Small intestine (tissue), 7 donors: ENCODE data around the gene TSC2. TPM values are rescaled to one million over a fixed set of nuclear protein-coding genes. Genes with fewer than 3 reads are reported as not detected.
A peak's percentile ranks its signal among the peaks of the same experiment; 100 is the strongest.

Experiments used
- DNase-seq, 2 donors: peaks; one replicate each; pipeline versions ENCODE4 v3.0.0 to v3.0.0-alpha.2; 2013
- FAIRE-seq: peaks from 2 replicates; lab custom pipeline; 2012; peaks lifted over from hg19 to GRCh38; lab: Jason Lieb, UNC
- H3K27ac ChIP-seq, 3 donors: one replicate each; pipeline ENCODE4 v1.5.1; 2013; ENCODE audit warnings: low read length in 2 of 3, mild to moderate bottlenecking in 2 of 3, control low read depth in 1 of 3, inconsistent platforms in 1 of 3, low read depth in 1 of 3, moderate library complexity in 1 of 3
- H3K27me3 ChIP-seq, 3 donors: one replicate each; pipeline ENCODE4 v1.6.1; 2013; ENCODE audit warnings: low read length in 3 of 3, inconsistent platforms in 1 of 3; ENCODE audit not compliant: control insufficient read depth in 3 of 3, insufficient read depth in 3 of 3
- H3K36me3 ChIP-seq, 3 donors: one replicate each; pipeline ENCODE4 v1.6.1; 2013; ENCODE audit warnings: low read length in 3 of 3, inconsistent platforms in 1 of 3, low read depth in 1 of 3, mild to moderate bottlenecking in 1 of 3, moderate library complexity in 1 of 3; ENCODE audit not compliant: control insufficient read depth in 3 of 3, insufficient read depth in 2 of 3
- H3K4me1 ChIP-seq, 3 donors: one replicate each; pipeline ENCODE4 v1.6.1; 2013; ENCODE audit warnings: low read length in 2 of 3, inconsistent platforms in 1 of 3, low read depth in 1 of 3, mild to moderate bottlenecking in 1 of 3, moderate library complexity in 1 of 3; ENCODE audit not compliant: control insufficient read depth in 3 of 3, insufficient read depth in 2 of 3
- H3K4me3 ChIP-seq, 3 donors: one replicate each; pipeline ENCODE4 v1.5.1; 2013; ENCODE audit warnings: low read length in 3 of 3, control low read depth in 1 of 3, inconsistent platforms in 1 of 3, low read depth in 1 of 3, mild to moderate bottlenecking in 1 of 3, moderate library complexity in 1 of 3
- H3K9me3 ChIP-seq, 2 donors: one replicate each; pipeline ENCODE4 v1.6.1; 2013; ENCODE audit warnings: low read depth in 1 of 2, low read length in 1 of 2; ENCODE audit not compliant: control insufficient read depth in 2 of 2, insufficient read depth in 1 of 2
- whole genome bisulfite sequencing, 3 donors: extraction: QIAGEN DNeasy Blood & Tissue Kit; methylation state at CpG; one replicate each; pipeline ENCODE4 v1.1.7; 2013; 5-methylcytosine and 5-hydroxymethylcytosine counted together
- polyA plus RNA-seq, 4 donors: library from polyadenylated mRNA; stranded (reverse) in 3 of 4; unstranded in 1 of 4; fragments of 200-250 nt in 3 of 4; fragments of 120-200 nt in 1 of 4; gene quantifications; one replicate each; pipeline versions ENCODE4 v1.2.1 to v1.2.3, GENCODE V29; 2013
- donor health status: healthy with polysubstance abuse.
- donor health status: control.
- donor health status: control.
- donor health status: Bipolar disorder and iron deficiency.
- donor health status: healthy.

Gene TSC2
- polyA plus RNA-seq, 4 donors = 35.1 to 75.9 (median 60.1) TPM

DNA sequence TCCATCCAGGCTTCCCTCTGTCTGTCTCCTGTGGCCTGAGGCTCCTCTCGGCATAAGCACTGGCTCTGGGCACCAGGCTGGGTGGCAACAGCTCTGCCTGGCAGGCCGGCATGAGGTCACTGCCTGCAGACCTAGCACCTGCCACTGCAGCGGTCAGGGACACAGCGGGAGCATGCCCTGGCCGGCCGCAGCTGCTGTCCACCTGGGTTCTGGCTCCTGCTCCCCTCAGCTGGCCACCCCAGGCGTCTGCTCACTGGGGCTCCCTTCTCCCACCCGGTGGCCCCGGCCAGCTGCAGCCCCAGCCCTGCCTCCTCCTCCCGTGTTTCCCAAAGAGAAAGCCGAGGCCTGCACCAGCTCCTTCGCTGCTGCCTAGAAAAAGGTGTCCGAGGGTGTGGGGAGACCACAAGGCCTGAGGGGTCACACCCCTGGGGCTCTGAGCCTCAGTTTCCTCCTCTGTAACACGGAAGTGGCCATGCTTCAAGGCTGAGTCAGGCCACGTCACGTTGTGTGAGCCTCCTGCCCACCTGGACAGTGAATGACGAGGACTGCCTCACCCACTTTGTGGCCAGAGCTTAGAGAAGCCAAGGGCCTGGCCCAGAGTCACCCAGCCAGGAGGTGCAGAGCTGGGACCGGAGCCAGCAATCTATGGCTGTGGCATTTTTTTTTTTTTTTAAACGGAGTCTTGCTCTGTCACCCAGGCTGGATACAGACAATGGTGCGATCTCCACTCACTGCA is 6.8 kb upstream of the TSC2 start:
- Histone ChIP-seq H3K4me3 (no peak overlapping the region), H3K27me3 (no peaks in the 10 kb centered on the region), H3K9me3 (no peaks in the 10 kb centered on the region), H3K4me1 (peaks cover 0 to 59% (median 0%) of the 10 kb centered on the region in 3 donors), H3K36me3 (peaks cover 0 to 84% (median 0%) of the 10 kb centered on the region in 3 donors), H3K27ac (peak overlapping the region in 2 of 3 donors; percentile 1 to 87)
- 64 to 78% (median 69%) methylated on average over 19 to 20 of the region's 20 CpGs for WGBS, 3 donors
- DNase-seq = peak in 1 of 2 donors; percentile 37
- no peak for FAIRE-seq

DNA sequence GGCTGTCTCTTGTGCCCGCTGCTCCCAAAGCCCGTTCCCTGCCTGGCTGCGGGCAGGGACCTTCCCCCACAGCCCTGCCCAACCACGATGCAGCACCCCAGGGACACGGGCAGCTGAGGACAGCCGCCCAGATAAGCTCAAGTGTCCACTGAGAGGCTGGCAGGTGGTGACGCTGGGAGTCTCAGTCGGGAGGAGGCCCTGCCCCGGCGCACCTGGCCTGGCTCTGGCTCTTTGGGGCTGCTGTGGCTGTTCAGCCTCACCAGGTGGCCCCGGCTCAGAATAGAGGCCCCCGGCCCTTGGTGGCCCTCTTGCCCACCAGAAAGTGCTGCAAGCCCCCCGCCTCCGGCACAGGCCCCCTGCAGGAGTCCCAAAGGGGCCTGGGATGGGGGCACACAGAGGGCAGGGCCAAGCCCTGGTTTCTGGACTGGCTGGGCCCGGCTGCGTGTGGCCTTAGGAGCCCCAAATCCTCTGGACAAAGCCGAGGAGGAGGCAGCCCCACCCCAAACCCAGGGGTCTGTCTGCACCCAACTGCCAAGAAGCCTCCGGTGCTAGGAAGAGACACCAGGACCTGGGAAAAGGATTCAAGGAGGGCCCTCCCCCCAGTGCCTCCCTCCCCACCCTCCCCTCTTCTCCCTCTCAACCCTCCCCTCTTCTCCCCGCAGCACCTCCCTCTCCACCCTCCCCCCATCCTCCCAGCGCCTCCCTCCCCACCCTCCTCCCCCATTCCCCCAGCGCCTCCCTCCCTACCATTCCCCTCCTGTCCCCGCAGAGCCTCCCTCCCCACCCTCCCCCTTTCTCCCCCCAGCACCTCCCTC is 5.4 kb upstream of the TSC2 start:
- no peak overlapping the region for H3K4me3 ChIP-seq
- DNase-seq (no peak), FAIRE-seq (no peak)
- no peaks in the 10 kb centered on the region for H3K27me3 ChIP-seq
- WGBS, 3 donors = 53 to 77% (median 66%) methylated on average over 13 to 22 of the region's 22 CpGs
- peaks cover 0 to 49% (median 0%) of the 10 kb centered on the region in 3 donors for H3K4me1 ChIP-seq
- peak overlapping the region; percentile 25 to 46 (median 45) for H3K27ac ChIP-seq
- no peaks in the 10 kb centered on the region for H3K9me3 ChIP-seq
- H3K36me3 ChIP-seq = peaks cover 0 to 75% (median 0%) of the 10 kb centered on the region in 3 donors

DNA sequence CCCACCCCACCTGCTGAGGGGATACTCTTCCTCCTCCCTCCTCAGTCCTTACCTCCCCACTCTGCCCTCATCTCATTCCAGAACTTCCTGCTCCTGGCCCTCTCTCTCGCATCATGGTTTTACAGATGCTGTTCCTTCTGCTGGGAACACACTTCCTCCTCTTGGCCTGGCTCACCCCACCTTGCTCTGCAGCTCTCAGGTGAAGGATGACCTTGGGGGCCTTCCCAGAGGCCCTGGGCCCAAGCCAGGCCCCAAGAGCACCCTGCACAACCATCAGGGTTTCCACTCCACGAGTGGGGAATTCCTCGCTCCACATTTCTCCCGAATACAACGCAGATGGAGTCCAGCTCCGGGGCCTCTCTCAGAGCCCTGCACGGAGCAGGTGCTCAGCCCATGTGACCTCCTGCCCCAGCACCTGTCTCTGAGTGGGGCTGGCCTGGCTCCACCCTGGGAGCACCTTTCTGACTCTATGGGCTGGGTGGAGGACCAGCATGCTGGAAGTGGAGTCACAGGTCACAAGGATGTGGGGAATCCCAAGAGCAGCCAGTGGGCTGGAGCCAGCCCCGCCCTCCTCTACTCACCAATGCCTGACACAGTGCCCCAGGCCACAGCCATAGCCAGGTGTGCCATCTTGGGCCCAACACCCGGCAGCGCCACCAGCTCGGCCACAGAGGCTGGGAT is 4.7 kb upstream of the TSC2 start:
- Histone ChIP-seq H3K27me3 (no peaks in the 10 kb centered on the region), H3K36me3 (peaks cover 0 to 68% (median 0%) of the 10 kb centered on the region in 3 donors), H3K4me1 (peaks cover 0 to 42% (median 0%) of the 10 kb centered on the region in 3 donors), H3K4me3 (no peak overlapping the region), H3K27ac (peak overlapping the region in 2 of 3 donors; percentile 12 to 22), H3K9me3 (no peaks in the 10 kb centered on the region)
- 60 to 74% (median 64%) methylated on average over 11 of the region's 11 CpGs for WGBS, 3 donors
- DNase-seq = peak in 1 of 2 donors; percentile 37
- no peak for FAIRE-seq

DNA sequence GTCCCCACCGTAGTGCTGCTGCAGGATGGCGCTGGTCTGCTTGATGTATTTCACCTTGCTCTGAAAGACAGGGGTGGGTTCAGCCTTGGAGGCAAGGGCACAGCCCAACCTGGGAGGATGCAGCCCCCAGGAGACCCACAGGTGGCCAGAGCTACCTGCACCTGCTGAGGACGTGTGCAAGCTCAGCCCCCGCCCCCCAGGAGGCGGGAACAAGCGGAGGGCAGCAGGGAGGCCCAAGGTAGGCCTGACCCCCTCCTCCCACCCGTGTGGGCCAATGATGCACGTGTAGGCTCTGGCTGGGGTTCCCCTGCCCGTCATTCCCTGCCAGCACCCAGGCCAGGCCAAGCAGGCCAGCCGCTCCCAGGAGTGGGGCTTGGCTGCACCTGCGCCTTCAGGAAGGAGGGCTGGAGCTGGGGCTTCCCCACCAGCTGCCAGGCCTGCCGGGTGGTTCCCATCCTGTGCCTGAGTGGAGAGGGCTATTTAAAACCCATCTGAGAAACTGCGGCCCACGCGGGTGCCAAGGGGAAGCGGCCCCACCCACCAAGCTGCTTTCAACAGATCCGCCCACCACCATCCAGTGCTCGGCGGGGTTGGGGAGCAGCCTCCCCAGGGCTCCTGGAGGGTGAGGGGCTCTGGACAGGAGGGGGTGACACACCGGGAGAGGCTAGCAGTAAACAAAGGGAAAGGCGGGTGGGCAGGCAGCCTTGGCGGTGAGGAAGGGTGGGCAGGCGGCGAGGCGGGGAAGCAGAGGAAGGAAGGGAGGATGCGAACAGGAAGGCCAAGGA is 3.9 kb upstream of the TSC2 start:
- Histone ChIP-seq H3K9me3 (no peaks in the 10 kb centered on the region), H3K27ac (peak overlapping the region in 1 of 3 donors; percentile 22), H3K27me3 (no peaks in the 10 kb centered on the region), H3K36me3 (peaks cover 0 to 62% (median 0%) of the 10 kb centered on the region in 3 donors), H3K4me1 (peaks cover 0 to 43% (median 0%) of the 10 kb centered on the region in 3 donors), H3K4me3 (no peak overlapping the region)
- 50 to 56% (median 54%) methylated on average over 26 of the region's 26 CpGs for WGBS, 3 donors
- no peak for FAIRE-seq
- DNase-seq = no peak

DNA sequence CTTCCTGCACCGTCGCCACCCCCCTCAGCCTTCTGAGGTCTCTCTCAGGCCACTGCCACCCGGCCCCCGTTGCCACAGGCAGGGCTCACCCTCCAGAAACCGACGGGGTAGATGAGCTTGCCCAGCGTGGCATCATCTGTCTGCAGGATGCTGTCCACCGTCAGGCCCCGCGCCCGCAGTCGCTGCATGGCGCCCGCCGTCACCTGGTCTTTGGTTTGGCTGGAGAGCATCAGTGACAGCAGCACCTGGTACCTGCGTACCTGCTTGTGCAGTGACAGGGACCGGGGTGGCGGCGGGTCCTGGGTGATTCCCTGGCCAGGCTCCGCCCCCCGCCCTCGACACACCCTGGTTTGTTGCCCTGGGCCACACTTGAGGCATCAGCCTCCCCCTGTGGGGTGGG is 3.2 kb upstream of the TSC2 start:
- peaks cover 0 to 58% (median 0%) of the 10 kb centered on the region in 3 donors for H3K36me3 ChIP-seq
- peaks cover 0 to 37% (median 0%) of the 10 kb centered on the region in 3 donors for H3K4me1 ChIP-seq
- H3K9me3 ChIP-seq = no peaks in the 10 kb centered on the region
- no peak overlapping the region for H3K4me3 ChIP-seq
- H3K27ac ChIP-seq = no peak overlapping the region
- H3K27me3 ChIP-seq = no peaks in the 10 kb centered on the region
- 86 to 91% (median 91%) methylated on average over 17 to 22 of the region's 22 CpGs for WGBS, 3 donors
- FAIRE-seq (no peak), DNase-seq (no peak)

DNA sequence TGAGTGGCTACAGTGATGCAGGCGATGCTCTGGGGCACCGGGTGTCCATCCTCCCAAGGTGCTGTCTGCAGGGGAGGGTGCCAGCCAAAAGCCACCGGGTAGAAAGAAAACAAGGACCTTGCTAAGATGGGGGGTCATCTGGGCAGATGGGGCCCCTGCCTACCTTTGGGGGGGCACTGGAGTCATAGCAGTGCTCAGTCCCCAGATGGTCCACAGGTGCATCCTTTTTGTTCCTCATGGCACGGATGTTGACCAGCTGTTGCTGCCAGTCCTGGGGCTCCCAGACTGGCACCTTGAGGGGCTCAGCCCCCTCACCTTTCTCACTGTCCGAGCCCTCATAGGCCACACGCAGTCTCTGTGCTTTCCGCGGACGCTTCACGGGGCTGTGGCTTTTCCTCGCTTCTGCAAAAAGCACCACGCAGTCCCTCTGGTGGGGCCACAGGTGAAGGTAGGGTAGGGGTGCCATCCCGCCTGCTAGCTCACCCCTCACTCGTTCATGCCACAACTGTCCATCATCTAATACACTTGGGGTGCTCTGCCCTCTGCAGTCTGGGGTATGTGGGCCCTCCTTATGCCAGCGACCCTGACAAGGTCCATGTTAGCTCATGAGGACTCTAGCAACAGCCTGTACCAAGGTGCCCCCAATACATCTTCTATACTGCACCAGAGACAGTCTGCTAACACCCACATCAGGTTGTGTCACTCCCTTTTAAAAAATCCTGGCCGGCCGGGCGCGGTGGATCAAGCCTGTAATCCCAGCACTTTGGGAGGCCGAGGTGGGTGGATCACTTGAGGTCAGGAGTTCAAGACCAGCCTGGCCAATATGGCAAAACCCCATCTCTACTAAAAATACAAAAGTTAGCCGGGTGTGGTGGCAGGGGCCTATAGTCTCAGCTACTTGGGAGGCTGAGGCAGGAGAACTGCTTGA is 1.6 kb upstream of the TSC2 start:
- H3K4me1 ChIP-seq = peaks cover 0 to 21% (median 0%) of the 10 kb centered on the region in 3 donors
- WGBS, 3 donors = 85 to 86% (median 86%) methylated on average over 21 of the region's 21 CpGs

DNA sequence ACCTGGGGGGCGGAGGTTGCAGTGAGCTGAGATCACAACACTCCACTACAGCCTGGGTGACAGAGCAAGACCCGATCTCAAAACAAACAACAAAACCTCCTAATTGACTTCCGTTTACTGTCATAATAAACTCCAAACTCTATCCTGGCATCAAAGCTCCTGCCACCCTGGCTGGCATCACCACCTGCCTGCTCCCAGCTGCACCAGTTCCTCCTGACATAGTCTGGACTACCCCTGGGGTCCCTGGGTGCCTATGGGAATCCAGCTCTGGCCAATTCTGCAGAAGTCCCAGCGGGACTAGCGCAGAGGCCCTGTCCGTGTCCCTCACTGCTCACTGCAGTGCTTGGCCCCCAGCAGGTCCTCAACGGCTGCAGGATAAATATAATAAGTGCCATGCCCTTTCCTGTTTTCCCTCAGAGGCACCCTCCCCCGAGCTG is 874 bp upstream of the TSC2 start:
- H3K9me3 ChIP-seq = no peaks in the 10 kb centered on the region
- H3K27ac ChIP-seq = peak overlapping the region in 2 of 3 donors; percentile 47 to 61
- no peak for DNase-seq
- peaks cover 0 to 59% (median 0%) of the 10 kb centered on the region in 3 donors for H3K36me3 ChIP-seq
- H3K4me1 ChIP-seq = peaks cover 0 to 18% (median 0%) of the 10 kb centered on the region in 3 donors
- H3K4me3 ChIP-seq = peak overlapping the region in 2 of 3 donors; percentile 87 to 91
- no peaks in the 10 kb centered on the region for H3K27me3 ChIP-seq
- FAIRE-seq = no peak
- WGBS, 3 donors = 12 to 21% (median 14%) methylated on average over 8 of the region's 8 CpGs

More for the DNA sequence above, 1.6 kb upstream of the TSC2 start:
- Histone ChIP-seq H3K4me3 (no peak overlapping the region), H3K27ac (no peak overlapping the region), H3K27me3 (no peaks in the 10 kb centered on the region), H3K36me3 (peaks cover 0 to 56% (median 0%) of the 10 kb centered on the region in 3 donors), H3K9me3 (no peaks in the 10 kb centered on the region)
- DNase-seq (no peak), FAIRE-seq (no peak)
